AG20443 (cell line): ENCODE data around the gene HELZ2.
"Not testable (repeated sequence)": the region's sequence is repeated elsewhere in the genome, so short reads cannot be mapped to it uniquely, and the experiment has no call there.

Experiments
- DNase-seq: peaks from one replicate; pipeline ENCODE4 v3.0.0; 2012; ENCODE audit warnings: low spot score, mixed read lengths

The HELZ2 gene

DNA sequence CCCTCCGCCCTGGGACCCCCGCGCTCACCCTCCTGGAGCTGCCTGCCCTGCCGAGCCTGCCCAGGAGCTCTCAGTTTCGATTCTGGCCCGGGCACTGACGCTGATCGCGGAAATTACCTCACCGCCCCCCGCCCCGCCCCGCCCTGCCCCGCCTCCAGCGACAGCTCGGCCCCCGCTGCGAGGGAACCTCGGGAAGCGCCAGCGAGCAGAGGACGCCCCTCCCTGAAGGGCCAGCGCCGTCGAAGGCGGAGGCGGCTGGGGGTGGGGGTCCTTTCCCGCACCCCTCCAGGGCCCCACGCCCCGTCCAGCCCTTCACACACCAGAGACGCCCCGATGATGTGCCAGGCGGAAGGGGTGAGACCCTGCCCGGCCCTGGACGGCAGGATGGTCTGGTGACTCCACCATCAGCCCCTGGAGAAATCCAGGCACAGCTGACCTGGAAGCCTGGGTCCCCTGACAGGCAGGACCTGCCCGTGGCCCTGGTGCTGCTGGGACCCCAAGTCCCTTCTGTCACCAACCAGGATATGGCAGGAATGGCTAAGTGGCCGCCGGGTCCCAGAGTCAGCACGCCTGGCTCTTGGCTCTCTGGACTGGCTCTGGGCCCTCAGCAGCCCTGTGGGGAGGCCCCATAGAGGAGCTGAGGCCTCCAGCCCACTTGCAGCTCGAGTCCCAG lies at the start of gene HELZ2:
HELZ2 (minus strand) TSS at position 84 of the 673 bp plus-strand sequence. CDS start 1,854 bp downstream, outside the sequence.
- DNase-seq, result peak; percentile 94

DNA sequence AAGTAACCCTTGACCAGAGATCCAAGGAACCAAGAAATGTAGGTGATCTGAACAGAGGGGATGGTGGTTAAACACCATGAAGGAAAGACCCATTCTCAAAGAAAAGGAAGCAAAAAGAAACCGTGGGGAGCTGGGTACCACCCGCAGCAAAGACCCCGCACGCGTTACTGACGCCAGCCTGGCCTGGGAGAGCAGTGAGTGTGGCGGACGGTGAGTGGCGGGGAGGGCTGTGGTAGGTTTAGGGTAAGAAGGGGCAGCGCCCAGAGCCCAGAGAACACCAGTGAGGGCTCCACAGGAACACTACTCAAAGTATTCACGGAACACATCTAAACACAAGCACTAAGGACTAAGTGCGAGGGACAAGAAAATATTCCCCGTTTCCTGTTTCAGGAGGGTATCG lies 48.7 kb upstream of the HELZ2 start:
- DNase-seq, result no peak

GRCh38 chr20:63622096-63622495 lies 48.1 kb upstream of the HELZ2 start:
- DNase-seq, result no peak

DNA sequence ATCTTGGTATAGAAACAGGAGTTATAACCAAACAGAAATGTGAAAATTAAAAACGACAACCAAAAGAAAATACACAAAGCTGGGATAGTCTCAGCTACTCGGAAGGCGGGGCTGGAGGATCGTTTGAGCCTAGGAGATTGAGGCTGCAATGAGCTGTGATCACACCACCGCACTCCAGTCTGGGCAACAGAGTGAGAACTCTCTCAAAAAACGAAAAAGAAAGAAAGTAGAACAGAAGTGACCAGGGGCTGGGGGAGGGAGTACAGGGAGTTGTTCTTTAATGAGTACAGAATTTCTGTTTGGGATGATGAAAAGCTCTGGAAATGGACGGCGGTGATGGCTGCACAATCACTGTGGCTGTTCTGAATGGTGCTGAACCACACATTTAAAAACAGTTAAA lies 47.0 kb upstream of the HELZ2 start:
- no peak for DNase-seq

DNA sequence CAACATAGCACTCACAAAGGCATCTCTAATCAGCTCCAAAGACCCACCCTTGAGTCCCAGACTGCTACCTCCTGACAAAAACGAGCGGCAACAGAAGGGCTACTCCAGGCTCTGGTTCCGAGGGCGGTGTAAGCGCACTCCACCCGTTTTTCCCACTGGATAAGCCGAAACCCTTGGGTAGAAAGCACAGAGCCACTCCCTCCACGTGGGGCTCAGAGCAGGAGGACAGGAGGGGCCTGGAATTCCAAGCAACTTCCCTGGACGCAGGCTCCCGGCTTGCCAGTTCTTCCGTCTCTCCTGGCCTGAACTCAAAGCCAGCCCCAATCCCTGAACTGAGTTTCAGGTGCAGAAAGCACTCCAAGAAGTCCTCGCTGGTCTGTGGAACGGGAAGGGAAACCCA lies 45.5 kb upstream of the HELZ2 start:
- peak; percentile 2 for DNase-seq

- DNase-seq, result peak; percentile 2
Measured at GRCh38 chr20:63619086-63619485, 45.0 kb upstream of the HELZ2 start.

- peak; percentile 9 for DNase-seq
Measured at GRCh38 chr20:63618291-63618980, 44.4 kb upstream of the HELZ2 start.

GRCh38 chr20:63617876-63618265 lies 43.8 kb upstream of the HELZ2 start:
- no peak for DNase-seq

GRCh38 chr20:63617092-63617875 lies 43.2 kb upstream of the HELZ2 start:
- no peak for DNase-seq

DNA sequence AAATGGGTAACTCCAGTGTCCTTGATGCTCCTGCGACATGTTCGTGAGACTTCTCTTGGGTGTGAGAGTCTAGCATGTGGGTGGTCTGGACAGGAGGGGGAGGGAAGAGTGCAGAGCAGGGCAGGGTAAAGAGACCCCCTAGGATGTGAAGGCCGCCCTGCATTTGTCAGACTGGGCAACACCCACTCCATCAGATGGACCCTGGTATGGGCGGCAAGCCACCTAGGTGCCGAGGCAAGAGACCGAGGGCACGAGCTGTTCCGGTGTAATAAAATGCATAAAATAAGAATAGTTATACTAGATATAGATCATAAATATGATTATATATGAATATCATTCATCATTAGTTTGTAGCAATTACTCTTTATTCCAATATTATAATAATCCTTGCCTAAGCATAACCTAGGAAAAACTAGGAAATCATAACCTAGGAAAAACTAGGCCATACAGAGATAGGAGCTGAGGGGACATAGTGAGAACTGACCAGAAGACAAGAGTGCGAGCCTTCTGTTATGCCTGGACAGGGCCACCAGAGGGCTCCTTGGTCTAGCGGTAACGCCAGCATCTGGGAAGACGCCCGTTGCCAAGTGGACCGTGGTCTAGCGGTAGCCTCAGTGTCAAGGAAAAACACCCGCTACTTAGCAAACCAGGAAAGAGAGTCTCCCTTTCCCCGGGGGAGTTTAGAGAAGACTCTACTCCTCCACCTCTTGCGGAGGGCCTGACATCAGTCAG lies 40.0 kb upstream of the HELZ2 start:
- peak; percentile 3 for DNase-seq

DNA sequence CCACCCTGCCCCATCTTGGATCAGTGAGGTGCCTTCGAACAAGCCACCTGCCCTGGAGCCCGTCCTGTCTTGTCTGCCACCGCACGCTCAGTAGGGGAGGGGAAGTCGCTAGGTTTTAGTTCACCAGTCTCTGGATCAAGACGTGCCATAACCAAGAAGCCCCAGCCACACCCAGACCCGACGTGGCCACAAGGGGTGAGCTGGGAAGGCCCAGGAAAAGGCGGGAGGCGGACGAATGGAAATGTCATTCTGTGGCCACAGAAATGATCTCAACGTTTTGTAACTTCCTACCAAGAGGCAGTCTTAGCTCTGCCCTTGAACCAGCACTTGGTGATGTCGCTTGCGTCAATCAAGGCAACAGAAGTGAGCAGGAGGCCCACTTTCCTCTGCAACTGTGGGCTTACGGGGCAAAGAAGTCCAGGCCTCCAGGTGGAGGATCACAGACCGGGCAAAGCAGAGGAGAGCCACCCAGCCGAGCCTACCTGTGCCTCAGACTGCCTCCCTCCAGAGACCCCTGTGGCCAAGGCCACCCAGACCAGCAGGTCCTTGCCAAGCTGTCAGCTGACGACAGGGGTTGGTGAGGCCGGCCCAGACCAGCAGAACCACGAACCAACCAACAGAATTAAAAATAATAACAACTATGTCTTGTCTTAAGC lies 38.4 kb upstream of the HELZ2 start:
- no peak for DNase-seq

DNA sequence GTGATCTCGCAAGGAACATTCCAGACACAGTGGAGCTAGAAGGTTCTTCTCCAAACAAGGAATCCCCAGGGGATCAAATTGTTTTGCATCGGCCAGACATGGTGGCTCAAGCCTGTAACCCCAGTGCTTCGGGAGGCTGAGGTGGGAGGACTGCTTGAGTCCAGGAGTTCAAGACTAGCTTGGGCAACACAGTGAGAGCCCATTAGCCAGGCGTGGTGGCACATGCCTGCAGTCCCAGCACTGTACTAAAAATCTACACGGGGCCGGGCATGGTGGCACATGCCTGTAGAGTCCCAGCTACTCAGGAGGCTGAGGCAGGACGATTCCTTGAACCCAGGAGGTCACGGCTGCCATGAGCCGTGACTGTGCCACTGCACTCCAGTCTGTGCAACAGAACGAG lies 37.6 kb upstream of the HELZ2 start:
- DNase-seq, result no peak

DNA sequence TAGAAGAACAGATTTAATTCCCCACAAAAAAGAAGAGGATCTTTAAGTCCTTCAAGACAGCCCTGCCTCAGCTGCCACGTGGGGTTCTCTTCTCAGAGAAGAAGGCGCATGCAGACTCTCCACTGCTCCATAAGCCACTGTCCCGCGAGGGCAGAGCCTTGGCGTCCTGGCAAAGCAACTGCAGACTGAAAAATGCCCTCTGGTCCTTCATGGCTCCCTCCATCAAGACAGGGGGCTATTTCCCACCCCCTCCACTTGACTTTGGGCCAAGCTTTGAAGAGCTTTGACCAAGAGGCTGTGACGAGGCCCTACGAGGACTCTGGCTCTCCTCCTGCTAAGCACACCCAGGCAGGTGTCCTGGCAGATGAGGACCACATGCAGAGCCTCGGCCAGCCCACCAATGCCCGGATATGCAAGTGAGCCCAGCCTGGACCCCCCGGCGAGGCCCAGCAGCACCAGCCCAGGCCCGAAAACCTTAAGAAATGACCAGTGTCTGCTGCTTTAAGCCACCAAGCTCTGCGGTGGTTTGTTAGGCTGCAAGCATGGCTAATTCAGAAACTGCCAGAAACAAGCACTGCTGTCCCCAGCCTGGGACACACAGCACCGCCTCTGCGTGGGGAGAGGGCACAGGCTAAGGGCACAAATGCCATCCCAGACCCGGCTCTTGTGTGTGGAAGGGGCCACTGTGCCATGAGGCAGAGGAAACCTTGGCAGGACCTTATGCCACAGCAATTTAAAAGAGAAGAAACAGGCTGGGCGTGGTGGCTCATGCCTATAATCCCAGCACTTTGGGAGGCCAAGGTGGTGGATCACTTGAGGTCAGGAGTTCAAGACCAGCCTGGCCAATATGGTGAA lies 36.8 kb upstream of the HELZ2 start:
- no peak for DNase-seq

- no peak for DNase-seq
Measured at GRCh38 chr20:63606686-63607085, 32.6 kb upstream of the HELZ2 start.

DNA sequence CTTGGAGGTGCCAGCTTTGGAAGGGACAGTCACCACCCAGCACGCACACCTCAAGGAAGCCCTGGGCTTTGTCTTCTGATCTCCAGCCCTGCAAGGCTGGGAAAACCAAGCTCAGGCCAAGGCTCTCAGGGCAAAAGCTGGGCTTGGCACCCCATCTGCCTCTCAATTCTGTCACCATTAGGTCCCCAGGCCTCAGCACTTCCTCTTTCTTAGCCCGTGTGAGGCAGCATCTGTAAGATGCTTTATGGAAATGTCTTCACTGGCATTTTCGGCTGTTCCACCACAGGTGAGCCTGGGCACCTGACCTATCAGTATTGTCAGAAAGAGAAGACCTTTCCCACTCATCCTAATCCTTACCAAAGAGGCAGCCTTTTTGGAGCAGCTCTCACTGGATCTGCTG lies 28.3 kb upstream of the HELZ2 start:
- DNase-seq, result no peak

- not testable (repeated sequence) for DNase-seq
Measured at GRCh38 chr20:63601679-63602078, 27.6 kb upstream of the HELZ2 start.

- DNase-seq, result no peak
Measured at GRCh38 chr20:63599396-63600050, 25.5 kb upstream of the HELZ2 start.

- DNase-seq, result no peak
Measured at GRCh38 chr20:63598479-63599395, 24.7 kb upstream of the HELZ2 start.
